Endothelial cell of umbilical vein (primary cell): Measurements from ENCODE around the gene SLCO4C1.

Experiments
- FOS ChIP-seq: IDR thresholded peaks from 2 replicates; pipeline ENCODE4 v1.6.1; 2011; ENCODE audit warnings: mild to moderate bottlenecking, low read length, moderate library complexity, borderline replicate concordance; ENCODE audit not compliant: insufficient read depth
- MYC ChIP-seq: IDR thresholded peaks from one replicate; pipeline ENCODE4 v1.6.1; 2011; ENCODE audit warnings: mild to moderate bottlenecking, low read depth, low read length
- POLR2A ChIP-seq: IDR thresholded peaks from 2 replicates; pipeline ENCODE4 v1.6.1; 2012; ENCODE audit warnings: low read depth, mild to moderate bottlenecking, control low read depth, low read length
- TF ChIP-seq, protein P1 (sequence below), 2 donors: IDR thresholded peaks; 1 replicate in 1 of 2; 2 replicates in 1 of 2; pipeline ENCODE4 v1.5.1; 2011; ENCODE audit warnings: low read length in 2 of 2, mild to moderate bottlenecking in 2 of 2, moderate library complexity in 2 of 2, control low read depth in 1 of 2, inconsistent platforms in 1 of 2, low read depth in 1 of 2; ENCODE audit not compliant: insufficient read depth in 1 of 2; ENCODE audit errors: extremely low read depth in 1 of 2
- TF ChIP-seq, protein P2 (sequence below): IDR thresholded peaks from 2 replicates; pipeline ENCODE4 v1.6.1; 2011; ENCODE audit not compliant: insufficient read depth, insufficient read length

DNA sequence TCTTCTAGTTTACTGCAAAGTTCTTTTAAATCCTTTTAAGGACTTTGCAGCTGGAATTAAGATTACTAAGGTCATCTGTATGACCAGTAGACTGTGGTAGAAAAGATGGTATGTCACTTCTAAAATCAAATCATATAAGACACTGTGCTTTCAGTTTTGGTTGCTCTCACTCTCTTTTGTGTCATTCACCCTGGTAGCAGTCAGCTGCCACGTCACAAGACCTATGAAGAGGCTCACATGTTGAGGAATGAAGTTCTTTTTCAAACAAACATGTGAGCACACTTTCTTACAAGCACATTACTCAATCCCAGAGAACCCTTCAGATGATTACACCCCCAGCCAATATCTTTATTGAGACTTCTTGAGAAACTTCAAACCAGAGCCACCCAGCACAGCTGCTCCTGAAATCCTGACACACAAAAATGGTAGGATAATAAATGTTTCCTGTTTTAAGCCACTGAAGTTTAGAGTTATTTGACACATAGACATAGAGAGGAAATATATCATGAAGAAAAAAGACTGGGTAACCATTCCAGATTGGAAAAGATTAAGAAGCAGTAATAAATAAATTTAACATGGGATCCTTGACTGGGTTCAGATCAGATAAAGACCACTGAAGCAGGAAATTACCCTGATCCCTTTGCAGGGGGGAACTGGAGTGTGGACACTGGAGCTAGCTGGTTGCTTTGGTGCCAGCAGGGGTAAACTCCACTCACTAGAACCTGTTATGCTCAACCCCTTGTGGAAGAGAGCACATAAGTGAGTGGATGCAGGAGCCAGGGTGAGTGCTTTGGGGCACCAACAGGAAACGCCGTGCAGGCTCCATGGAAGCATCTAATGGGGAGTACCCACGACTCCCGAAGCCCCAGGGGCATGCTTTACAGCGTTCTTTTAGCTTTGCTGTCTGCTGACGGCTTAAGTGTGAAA lies 64.1 kb downstream of the SLCO4C1 start:
- TF ChIP-seq, protein P1, sequence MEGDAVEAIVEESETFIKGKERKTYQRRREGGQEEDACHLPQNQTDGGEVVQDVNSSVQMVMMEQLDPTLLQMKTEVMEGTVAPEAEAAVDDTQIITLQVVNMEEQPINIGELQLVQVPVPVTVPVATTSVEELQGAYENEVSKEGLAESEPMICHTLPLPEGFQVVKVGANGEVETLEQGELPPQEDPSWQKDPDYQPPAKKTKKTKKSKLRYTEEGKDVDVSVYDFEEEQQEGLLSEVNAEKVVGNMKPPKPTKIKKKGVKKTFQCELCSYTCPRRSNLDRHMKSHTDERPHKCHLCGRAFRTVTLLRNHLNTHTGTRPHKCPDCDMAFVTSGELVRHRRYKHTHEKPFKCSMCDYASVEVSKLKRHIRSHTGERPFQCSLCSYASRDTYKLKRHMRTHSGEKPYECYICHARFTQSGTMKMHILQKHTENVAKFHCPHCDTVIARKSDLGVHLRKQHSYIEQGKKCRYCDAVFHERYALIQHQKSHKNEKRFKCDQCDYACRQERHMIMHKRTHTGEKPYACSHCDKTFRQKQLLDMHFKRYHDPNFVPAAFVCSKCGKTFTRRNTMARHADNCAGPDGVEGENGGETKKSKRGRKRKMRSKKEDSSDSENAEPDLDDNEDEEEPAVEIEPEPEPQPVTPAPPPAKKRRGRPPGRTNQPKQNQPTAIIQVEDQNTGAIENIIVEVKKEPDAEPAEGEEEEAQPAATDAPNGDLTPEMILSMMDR (IDR thresholded peaks at IDR 0.05; ENCODE audit: extremely low read depth in 1 of 2, insufficient read depth in 1 of 2, low read depth in 1 of 2, low read length in 2 of 2) = no peak
- no peak for TF ChIP-seq MYC
- TF ChIP-seq, protein P2, sequence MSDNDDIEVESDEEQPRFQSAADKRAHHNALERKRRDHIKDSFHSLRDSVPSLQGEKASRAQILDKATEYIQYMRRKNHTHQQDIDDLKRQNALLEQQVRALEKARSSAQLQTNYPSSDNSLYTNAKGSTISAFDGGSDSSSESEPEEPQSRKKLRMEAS = no peak
- TF ChIP-seq POLR2A = no peak
- no peak for TF ChIP-seq FOS
